ENCODE measurements around the gene TNFRSF1A. TPM values are rescaled to one million over a fixed set of nuclear protein-coding genes. Genes with fewer than 3 reads are reported as not detected.
"Not testable (repeated sequence)": the region's sequence is repeated elsewhere in the genome, so short reads cannot be mapped to it uniquely, and the experiment has no call there.

Gene TNFRSF1A
- total and polyA plus RNA-seq, 2 donors from 2014 or later: 99.6 to 186 TPM

DNA sequence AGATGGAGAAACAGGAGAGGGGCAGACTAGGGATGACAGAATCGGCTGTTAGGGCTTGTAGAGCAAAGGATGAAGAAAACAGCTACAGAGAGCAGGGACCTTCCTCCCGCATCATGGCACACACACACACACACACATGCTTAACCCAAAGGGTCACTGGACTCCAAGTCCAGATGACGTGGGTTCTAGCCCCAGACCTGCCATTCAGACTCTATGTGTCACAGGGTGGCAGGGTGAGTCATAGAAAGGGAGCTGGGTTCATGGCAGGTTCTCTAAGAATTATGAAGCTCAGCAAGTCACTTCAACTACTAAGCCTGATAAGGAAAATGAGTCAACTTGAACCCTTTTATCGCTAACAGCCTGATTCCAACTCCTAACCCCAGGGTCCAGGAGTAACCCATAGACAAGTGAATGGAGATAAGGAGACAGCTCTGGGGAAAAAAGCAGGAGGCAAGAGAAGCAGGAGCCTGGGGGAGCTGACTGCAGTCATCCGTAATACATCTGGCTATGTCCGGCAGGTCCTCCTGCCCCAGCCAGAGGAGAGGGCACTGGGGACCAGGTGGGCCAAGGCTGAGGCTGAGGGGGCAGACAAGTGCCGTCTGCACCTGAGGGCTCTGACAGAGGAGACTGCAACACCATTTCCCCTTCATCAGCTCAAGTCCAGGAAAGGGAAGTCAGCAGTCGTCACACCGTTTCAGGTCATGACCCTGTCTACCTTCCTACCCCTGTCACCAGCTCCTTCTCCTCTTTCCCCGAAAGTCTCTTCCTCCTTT, 3.6 kb upstream of the TNFRSF1A start:
- TF ChIP-seq CTCF (IDR thresholded peaks at IDR 0.05; ENCODE audit: borderline replicate concordance, extremely low read depth, insufficient read depth): no peak
- FAIRE-seq: no peak
- Histone ChIP-seq H3K9me3 (ENCODE audit: control insufficient read depth in 2 of 3, insufficient read depth in 1 of 3, low read length in 3 of 3) (no peaks in the 10 kb centered on the region), H3K4me3 (ENCODE audit: low read length in 3 of 3) (no peak overlapping the region), H3K27me3 (ENCODE audit: control insufficient read depth, insufficient read depth, low read length) (no peaks in the 10 kb centered on the region), H3K36me3 (ENCODE audit: control insufficient read depth in 2 of 3, insufficient read depth in 3 of 3, low read length in 3 of 3) (peaks cover 0 to 3% (median 2%) of the 10 kb centered on the region in 3 donors), H3K9ac (ENCODE audit: low read length in 3 of 3) (peak overlapping the region in 1 of 3 donors; percentile 6), H3K27ac (ENCODE audit: low read depth in 2 of 2, low read length in 2 of 2) (peak overlapping the region; percentile 8 to 49), H3K4me1 (ENCODE audit: control insufficient read depth in 2 of 3, insufficient read depth in 2 of 3, low read depth in 1 of 3, low read length in 3 of 3) (peaks cover 4 to 46% (median 21%) of the 10 kb centered on the region in 3 donors)
- peak in 1 of 5 donors; percentile 75 for DNase-seq
- intact Hi-C loops (cut with DNase I): no loop called here

- Histone ChIP-seq H3K27ac (ENCODE audit: low read depth in 2 of 2, low read length in 2 of 2) (peak overlapping the region in 1 of 2 donors; percentile 44), H3K4me1 (ENCODE audit: control insufficient read depth in 2 of 3, insufficient read depth in 2 of 3, low read depth in 1 of 3, low read length in 3 of 3) (peaks cover 4 to 48% (median 22%) of the 10 kb centered on the region in 3 donors)
- DNase-seq: peak in 1 of 5 donors; percentile 21
- H3K9ac ChIP-seq (ENCODE audit: low read length in 3 of 3); FAIRE-seq; H3K4me3 ChIP-seq (ENCODE audit: low read length in 3 of 3); intact Hi-C loops (cut with DNase I); H3K27me3 ChIP-seq (ENCODE audit: control insufficient read depth, insufficient read depth, low read length); H3K36me3 ChIP-seq (ENCODE audit: control insufficient read depth in 2 of 3, insufficient read depth in 3 of 3, low read length in 3 of 3); H3K9me3 ChIP-seq (ENCODE audit: control insufficient read depth in 2 of 3, insufficient read depth in 1 of 3, low read length in 3 of 3): not testable (repeated sequence)
Measured at GRCh38 chr12:6344101-6344660, 2.3 kb upstream of the TNFRSF1A start.

DNA sequence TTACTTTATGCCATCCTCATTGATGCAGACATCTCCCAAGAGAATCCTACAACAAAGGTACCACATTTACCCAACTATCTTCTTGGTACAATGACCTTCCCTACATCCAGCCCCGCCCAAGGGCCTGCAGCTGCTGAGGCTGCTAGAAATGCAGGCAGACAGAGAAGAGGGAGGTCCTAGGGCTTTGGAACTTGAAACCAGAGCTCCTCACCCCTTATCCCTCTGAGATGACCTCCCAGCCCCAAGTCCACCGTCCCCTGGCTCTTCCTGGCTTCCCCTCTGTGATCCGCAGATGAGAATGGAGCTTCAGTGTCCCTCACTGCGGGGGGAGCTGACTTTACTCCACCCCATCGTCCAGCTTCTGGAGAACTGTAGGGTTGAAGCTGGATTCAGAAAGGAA, 1.6 kb upstream of the TNFRSF1A start:
- H3K36me3 ChIP-seq (ENCODE audit: control insufficient read depth in 2 of 3, insufficient read depth in 3 of 3, low read length in 3 of 3): peaks cover 0 to 2% (median 1%) of the 10 kb centered on the region in 3 donors
- FAIRE-seq (no peak), DNase-seq (peak in 1 of 5 donors; percentile 75)
- H3K4me1 ChIP-seq (ENCODE audit: control insufficient read depth in 2 of 3, insufficient read depth in 2 of 3, low read depth in 1 of 3, low read length in 3 of 3): peaks cover 4 to 53% (median 29%) of the 10 kb centered on the region in 3 donors
- TF ChIP-seq CTCF (IDR thresholded peaks at IDR 0.05; ENCODE audit: borderline replicate concordance, extremely low read depth, insufficient read depth): no peak
- H3K4me3 ChIP-seq (ENCODE audit: low read length in 3 of 3): no peak overlapping the region
- no peaks in the 10 kb centered on the region for H3K9me3 ChIP-seq (ENCODE audit: control insufficient read depth in 2 of 3, insufficient read depth in 1 of 3, low read length in 3 of 3)
- H3K27ac ChIP-seq (ENCODE audit: low read depth in 2 of 2, low read length in 2 of 2): peak overlapping the region; percentile 44 to 62
- intact Hi-C loops (cut with DNase I): no loop called here
- no peaks in the 10 kb centered on the region for H3K27me3 ChIP-seq (ENCODE audit: control insufficient read depth, insufficient read depth, low read length)
- no peak overlapping the region for H3K9ac ChIP-seq (ENCODE audit: low read length in 3 of 3)

Measured in kidney (tissue), 14 donors.